PFSK-1 (cell line): ENCODE results near the gene HIKESHI.

Experiments
- FOXP2 ChIP-seq: optimal IDR thresholded peaks from 2 replicates; pipeline ENCODE3; 2011; ENCODE audit warnings: borderline replicate concordance, control low read depth, inconsistent platforms; ENCODE audit not compliant: insufficient read depth; ENCODE audit errors: extremely low read length, extremely low read depth
- POLR2AphosphoS5 ChIP-seq: IDR thresholded peaks from 2 replicates; pipeline ENCODE4 v1.6.1; 2012; ENCODE audit warnings: low read depth, mild to moderate bottlenecking, control low read depth, low read length, moderate library complexity
- REST ChIP-seq, 2 experiments: IDR thresholded peaks; 2 replicates each; pipeline versions ENCODE4 v1.6.1 to v1.8.0; 2011 to 2012; ENCODE audit warnings: low read depth in 2 of 2, low read length in 2 of 2, control low read depth in 1 of 2, inconsistent platforms in 1 of 2, mild to moderate bottlenecking in 1 of 2, moderate library complexity in 1 of 2; ENCODE audit not compliant: insufficient read depth in 1 of 2
- TAF1 ChIP-seq: IDR thresholded peaks from 2 replicates; pipeline ENCODE4 v1.6.1; 2012; ENCODE audit warnings: low read length, control low read depth, borderline replicate concordance; ENCODE audit not compliant: insufficient read depth

- TF ChIP-seq REST (IDR thresholded peaks at IDR 0.05; ENCODE audit: insufficient read depth in 1 of 2, low read depth in 2 of 2, low read length in 2 of 2) (no peak), POLR2AphosphoS5 (no peak), FOXP2 (no peak), TAF1 (no peak)
These were observed 10.4 kb upstream of the HIKESHI start for GRCh38 chr11:86291466-86292262.
